ENCODE measurements around the gene ANKS1A. TPM values are rescaled to one million over a fixed set of nuclear protein-coding genes. Genes with fewer than 3 reads are reported as not detected.

The ANKS1A gene
- total RNA-seq, 2 experiments from 2014 or later, result 7.2 to 7.7 TPM

DNA sequence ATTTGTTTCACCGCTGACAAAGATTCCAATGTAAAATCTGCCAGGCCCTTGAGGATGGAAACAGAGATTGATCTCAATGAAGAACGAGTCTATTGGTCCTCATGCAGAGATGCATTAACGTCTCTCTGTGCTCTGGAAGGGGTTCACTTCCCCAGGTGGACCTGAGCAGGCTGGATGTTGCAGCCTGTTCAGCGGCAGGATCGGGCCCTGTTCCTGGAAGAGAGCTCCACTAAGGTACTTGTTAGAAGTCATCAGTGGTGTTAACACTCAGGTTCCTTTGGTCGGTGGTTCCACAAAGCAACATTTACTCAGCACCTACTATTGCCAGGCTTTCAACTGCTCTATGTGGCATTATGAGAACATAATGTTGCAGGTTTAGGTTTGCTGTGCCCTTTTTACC is 144.6 kb downstream of the ANKS1A start:
- Mint-ChIP-seq H3K27ac (no peak overlapping the region), H3K36me3 (peaks cover 2% of the 10 kb centered on the region), H3K9me3 (no peaks in the 10 kb centered on the region), H3K27me3 (no peaks in the 10 kb centered on the region), H3K4me1 (ENCODE audit: low read depth) (no peaks in the 10 kb centered on the region), H3K4me3 (no peak overlapping the region)
- intact Hi-C loops (cut with micrococcal nuclease), result no loop called here
- POLR2A ChIA-PET, result no interaction called here
- CTCF ChIA-PET, result interaction anchor here (1.0 kb wide), 1 partner anchor 47 kb away, joined by 4 read pairs; no protein-coding TSS in a partner anchor
- DNase-seq, result no peak

DNA sequence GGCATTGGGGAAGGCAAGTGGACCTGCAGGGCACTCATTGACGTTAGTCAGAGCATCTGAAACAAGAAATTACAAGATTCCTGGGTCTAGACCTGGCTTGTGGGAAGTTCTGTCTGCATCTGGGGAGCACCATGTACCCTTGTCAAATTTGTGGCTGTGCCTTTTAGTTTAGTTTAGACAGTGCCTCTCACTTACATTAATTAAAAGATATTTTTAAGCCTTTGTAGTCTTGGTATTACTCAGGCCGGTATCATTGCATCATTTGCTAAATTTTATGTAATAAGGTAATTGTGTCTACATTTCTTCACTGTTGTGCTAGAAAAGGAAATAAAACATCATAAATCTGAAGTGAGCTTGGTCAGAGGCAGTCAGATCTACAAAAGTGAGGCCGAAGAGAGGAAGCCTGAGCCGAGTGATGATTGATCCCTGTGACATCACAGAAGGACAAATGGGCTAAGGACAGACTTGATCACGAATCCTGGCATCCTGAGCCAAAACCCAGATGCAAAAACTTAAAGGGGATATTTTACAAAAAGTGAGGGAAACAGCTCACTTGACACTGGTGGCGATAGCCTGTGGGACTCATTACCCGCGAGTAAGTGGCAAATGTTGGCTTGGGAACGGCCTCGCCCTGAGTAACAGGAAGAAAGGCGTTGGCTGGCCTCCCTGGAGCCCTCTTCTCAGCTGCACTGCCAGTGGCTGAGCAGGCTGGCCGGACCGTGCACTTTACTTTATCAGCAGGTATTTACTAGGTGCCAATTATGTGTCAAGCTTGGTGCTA is 145.5 kb downstream of the ANKS1A start:
- H3K4me3 Mint-ChIP-seq, result no peak overlapping the region
- no peaks in the 10 kb centered on the region for H3K27me3 Mint-ChIP-seq
- H3K4me1 Mint-ChIP-seq (ENCODE audit: low read depth), result no peaks in the 10 kb centered on the region
- ChIA-PET POLR2A (no interaction called here), CTCF (no interaction called here)
- no peak overlapping the region for H3K27ac Mint-ChIP-seq
- DNase-seq, result no peak
- peaks cover 2% of the 10 kb centered on the region for H3K36me3 Mint-ChIP-seq
- H3K9me3 Mint-ChIP-seq, result no peaks in the 10 kb centered on the region
- intact Hi-C loops (cut with micrococcal nuclease), result no loop called here

DNA sequence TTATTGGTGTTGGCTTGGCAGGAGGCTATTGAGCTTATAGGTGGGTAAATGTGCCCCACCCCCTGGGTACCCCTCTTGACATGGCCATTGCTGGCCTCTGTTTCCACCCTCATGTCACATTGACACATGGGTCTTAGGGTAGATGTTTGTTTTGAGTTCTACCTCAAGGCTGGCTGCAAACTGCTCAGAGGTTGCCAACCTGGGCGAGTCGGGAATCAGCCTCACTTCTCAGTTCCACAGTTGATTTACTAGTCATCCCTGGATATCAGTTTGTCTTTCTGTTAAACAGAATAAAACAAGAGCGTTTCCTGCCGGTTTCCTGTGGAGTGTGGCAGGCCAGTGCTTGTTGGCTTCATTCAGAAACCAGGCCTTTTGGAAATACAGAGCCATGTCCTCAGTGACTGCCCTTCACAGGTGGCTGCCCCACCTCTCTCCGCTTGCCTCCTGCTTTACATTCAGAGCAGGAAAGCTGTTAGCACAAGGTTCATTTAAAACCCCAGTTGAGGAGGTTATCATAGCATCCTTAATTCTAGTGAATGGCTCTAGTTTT is 146.5 kb downstream of the ANKS1A start:
- CTCF ChIA-PET, result no interaction called here
- H3K27ac Mint-ChIP-seq, result no peak overlapping the region
- H3K4me3 Mint-ChIP-seq, result no peak overlapping the region
- no peaks in the 10 kb centered on the region for H3K4me1 Mint-ChIP-seq (ENCODE audit: low read depth)
- intact Hi-C loops (cut with micrococcal nuclease), result no loop called here
- POLR2A ChIA-PET, result no interaction called here
- no peak for DNase-seq
- H3K27me3 Mint-ChIP-seq, result no peaks in the 10 kb centered on the region
- H3K9me3 Mint-ChIP-seq, result no peaks in the 10 kb centered on the region
- H3K36me3 Mint-ChIP-seq, result peaks cover 2% of the 10 kb centered on the region

DNA sequence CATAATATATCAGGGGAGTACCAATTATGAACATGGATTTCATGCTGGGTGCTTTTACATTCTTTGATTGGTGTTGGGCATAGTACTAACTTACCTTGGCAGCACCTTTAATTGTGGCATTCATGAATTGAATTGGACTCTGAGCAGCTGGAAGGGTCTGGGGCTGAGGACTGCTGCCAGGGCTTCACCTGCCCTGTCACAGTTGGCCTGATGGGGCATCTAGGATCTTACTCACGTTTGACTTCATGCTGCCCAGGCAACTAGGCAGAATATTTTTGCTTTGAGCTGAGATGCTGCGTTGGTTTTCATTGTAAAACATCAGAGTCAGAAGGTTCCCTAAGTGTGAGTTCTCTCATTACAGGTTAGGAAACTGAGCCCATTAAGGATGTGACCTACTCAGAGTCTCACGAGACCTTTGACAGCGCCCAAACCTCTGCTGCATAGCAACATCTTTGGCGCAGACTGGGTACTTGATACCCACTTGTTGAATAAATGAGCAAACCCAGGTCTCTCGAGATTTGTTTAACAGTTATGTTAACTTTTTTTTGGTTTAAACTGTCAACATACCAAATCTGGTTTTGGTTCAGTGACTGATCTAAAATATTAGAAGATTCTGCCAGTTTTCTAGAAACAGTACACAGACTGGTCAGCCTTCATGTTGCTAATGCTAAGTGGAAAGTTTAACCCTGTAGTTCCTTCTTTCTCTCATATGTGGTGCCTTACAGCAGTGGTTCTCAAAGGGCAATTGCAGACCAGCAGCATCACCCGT is 147.2 kb downstream of the ANKS1A start:
- no peak overlapping the region for H3K27ac Mint-ChIP-seq
- POLR2A ChIA-PET, result no interaction called here

DNA sequence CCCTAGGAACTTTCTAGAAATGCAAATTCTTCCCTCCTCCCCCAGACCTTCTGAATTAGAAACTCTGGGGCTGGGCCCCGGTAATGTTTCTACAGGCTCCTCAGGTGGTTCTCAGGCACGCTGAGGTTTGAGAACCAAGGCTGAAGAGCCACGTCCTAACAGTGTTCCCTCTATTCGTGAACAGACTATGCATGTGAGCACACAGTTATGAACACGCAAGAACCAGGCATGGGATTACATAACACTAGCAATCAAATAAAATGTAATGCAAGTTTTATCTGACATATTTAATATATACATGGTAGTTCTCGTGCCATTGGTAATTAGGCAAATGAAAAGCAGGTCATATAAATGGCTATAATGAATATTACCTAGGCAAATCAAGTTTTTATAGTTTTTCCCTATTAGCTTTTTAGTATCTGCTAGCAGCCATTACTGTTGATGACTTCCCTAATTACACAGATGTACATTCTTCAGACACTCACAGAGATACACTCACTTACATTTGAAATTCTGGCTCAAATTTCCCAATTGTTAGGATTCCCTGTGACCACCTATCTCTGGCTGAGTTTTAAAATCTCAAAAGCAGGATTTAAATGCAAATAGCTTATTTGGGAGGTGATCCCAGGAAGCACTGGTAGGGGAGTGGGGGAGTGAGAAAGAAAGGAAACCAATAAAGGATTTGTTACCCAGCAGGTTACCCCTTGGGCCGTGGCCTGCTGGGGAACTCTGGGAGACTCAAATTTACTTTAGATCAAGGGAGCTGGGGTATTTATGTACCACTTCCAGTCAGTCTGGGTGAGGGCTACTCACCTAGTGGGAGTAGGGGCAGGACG is 148.0 kb downstream of the ANKS1A start:
- POLR2A ChIA-PET, result no interaction called here
- H3K27ac Mint-ChIP-seq, result no peak overlapping the region

More for the DNA sequence above, 147.2 kb downstream of the ANKS1A start:
- H3K27me3 Mint-ChIP-seq, result no peaks in the 10 kb centered on the region
- no peaks in the 10 kb centered on the region for H3K9me3 Mint-ChIP-seq
- H3K4me1 Mint-ChIP-seq (ENCODE audit: low read depth), result no peaks in the 10 kb centered on the region
- peaks cover 2% of the 10 kb centered on the region for H3K36me3 Mint-ChIP-seq
- no peak for DNase-seq
- intact Hi-C loops (cut with micrococcal nuclease), result no loop called here
- no peak overlapping the region for H3K4me3 Mint-ChIP-seq
- CTCF ChIA-PET, result no interaction called here

DNA sequence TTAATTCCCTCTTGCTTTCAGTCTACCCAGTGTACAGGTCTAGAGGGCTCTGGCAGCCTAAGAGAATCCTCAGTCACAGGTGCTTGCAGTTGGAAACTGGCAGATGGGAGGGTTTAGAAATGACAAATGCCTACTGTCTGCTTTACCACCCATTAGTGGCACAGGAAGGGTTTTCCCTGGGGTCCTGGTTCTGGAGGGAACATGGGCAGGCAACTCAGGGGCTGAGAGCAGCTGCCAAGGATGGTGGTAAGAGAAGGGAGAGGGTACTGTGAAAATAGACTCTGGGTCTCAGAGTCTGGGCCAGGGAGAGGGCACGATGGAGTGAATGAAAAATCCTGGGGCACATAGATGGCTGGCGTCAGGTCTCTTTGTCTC is 148.6 kb downstream of the ANKS1A start:
- Mint-ChIP-seq H3K27me3 (no peaks in the 10 kb centered on the region), H3K36me3 (peaks cover 2% of the 10 kb centered on the region), H3K4me3 (no peak overlapping the region), H3K27ac (no peak overlapping the region), H3K4me1 (ENCODE audit: low read depth) (no peaks in the 10 kb centered on the region), H3K9me3 (no peaks in the 10 kb centered on the region)
- ChIA-PET POLR2A (no interaction called here), CTCF (interaction anchor here (0.6 kb wide), 1 partner anchor 12 kb away, joined by 3 read pairs; no protein-coding TSS in a partner anchor)
- intact Hi-C loops (cut with micrococcal nuclease), result no loop called here
- DNase-seq, result no peak

More for the DNA sequence above, 148.0 kb downstream of the ANKS1A start:
- Mint-ChIP-seq H3K4me3 (no peak overlapping the region), H3K36me3 (peaks cover 2% of the 10 kb centered on the region), H3K27me3 (no peaks in the 10 kb centered on the region), H3K4me1 (ENCODE audit: low read depth) (no peaks in the 10 kb centered on the region), H3K9me3 (no peaks in the 10 kb centered on the region)
- intact Hi-C loops (cut with micrococcal nuclease), result no loop called here
- DNase-seq, result no peak
- CTCF ChIA-PET, result interaction anchor here (0.6 kb wide), 1 partner anchor 11 kb away, joined by 3 read pairs; no protein-coding TSS in a partner anchor

GRCh38 chr6:35038076-35038475 is 149.0 kb downstream of the ANKS1A start:
- ChIA-PET CTCF (no interaction called here), POLR2A (no interaction called here)
- H3K4me3 Mint-ChIP-seq, result no peak overlapping the region
- no peak overlapping the region for H3K27ac Mint-ChIP-seq
- intact Hi-C loops (cut with micrococcal nuclease), result no loop called here
- H3K4me1 Mint-ChIP-seq (ENCODE audit: low read depth), result no peaks in the 10 kb centered on the region
- H3K27me3 Mint-ChIP-seq, result no peaks in the 10 kb centered on the region
- H3K9me3 Mint-ChIP-seq, result no peaks in the 10 kb centered on the region
- H3K36me3 Mint-ChIP-seq, result peaks cover 2% of the 10 kb centered on the region
- DNase-seq, result no peak

DNA sequence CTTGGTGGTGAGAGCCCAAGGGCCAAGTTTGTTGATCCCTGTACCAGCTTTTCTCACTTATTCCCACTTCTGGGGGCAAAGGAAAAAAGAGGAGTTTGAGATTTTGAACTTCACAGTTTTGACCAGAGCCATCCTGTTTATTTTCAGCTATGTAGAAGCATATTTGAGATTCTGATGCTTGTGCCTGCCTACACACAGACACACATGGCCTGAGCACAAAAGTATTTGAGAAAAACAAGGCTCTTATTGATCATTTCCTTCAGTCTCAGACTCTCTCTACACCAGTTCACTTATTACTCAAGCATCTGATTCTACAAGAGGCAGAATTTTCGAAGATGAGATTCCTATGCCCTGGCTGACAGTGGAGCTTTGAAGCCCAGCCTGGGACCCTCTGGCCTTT is 151.3 kb downstream of the ANKS1A start:
- H3K4me3 Mint-ChIP-seq, result no peak overlapping the region
- H3K27me3 Mint-ChIP-seq, result no peaks in the 10 kb centered on the region
- intact Hi-C loops (cut with micrococcal nuclease), result no loop called here
- H3K27ac Mint-ChIP-seq, result no peak overlapping the region
- DNase-seq, result no peak
- ChIA-PET POLR2A (no interaction called here), CTCF (no interaction called here)
- no peaks in the 10 kb centered on the region for H3K36me3 Mint-ChIP-seq
- H3K9me3 Mint-ChIP-seq, result no peaks in the 10 kb centered on the region
- H3K4me1 Mint-ChIP-seq (ENCODE audit: low read depth), result no peaks in the 10 kb centered on the region

DNA sequence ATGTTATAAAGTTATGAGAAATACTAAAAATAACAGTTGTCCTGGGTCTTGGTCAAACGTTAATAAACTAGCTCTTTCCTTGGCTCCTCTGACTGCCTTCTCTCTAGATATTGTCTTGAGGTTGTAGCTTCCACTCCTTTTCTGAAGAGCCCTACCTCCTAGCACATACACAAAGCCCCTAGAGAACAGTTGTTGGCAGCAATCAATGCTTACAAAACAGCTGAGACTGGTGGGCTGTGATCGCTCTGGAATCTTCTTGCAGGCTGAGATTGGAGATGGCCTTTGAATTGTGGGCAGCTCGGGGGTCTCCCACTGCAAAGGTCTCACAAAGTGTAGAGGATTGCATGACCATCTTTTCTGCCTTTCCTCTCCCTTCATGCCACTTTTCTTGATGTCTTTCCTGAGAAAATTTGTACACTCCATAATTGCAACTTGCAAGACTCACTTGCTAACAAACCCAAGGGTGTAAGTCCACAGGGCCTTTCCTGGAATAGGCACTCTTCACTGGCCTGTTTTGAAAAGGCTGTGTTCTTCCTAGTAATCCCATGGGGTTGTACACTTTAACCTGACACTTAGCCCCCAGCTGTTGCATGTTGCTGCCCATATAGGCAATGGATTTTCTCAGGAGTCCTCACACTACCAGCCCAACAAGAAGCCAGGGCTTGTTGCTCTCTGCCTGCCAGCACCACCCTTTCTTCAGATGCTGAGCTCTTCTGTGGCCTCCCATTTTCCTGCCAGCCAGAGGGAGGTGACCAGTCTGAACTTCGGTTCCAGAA is 152.2 kb downstream of the ANKS1A start:
- Mint-ChIP-seq H3K4me3 (no peak overlapping the region), H3K36me3 (no peaks in the 10 kb centered on the region), H3K4me1 (ENCODE audit: low read depth) (no peaks in the 10 kb centered on the region), H3K9me3 (no peaks in the 10 kb centered on the region), H3K27me3 (no peaks in the 10 kb centered on the region), H3K27ac (no peak overlapping the region)
- POLR2A ChIA-PET, result no interaction called here
- intact Hi-C loops (cut with micrococcal nuclease), result no loop called here
- DNase-seq, result no peak
- CTCF ChIA-PET, result no interaction called here

- Mint-ChIP-seq H3K4me3 (no peak overlapping the region), H3K27me3 (no peaks in the 10 kb centered on the region), H3K4me1 (ENCODE audit: low read depth) (peaks cover 5% of the 10 kb centered on the region), H3K27ac (no peak overlapping the region), H3K36me3 (no peaks in the 10 kb centered on the region), H3K9me3 (no peaks in the 10 kb centered on the region)
- no peak for DNase-seq
- ChIA-PET CTCF (no interaction called here), POLR2A (no interaction called here)
- intact Hi-C loops (cut with micrococcal nuclease), result no loop called here
These were observed 153.2 kb downstream of the ANKS1A start for GRCh38 chr6:35042031-35042815.

All from activated CD4-positive, alpha-beta memory T cell treated with anti-CD3 and anti-CD28 coated beads for 36 hours (primary cell).